GM12878 (cell line): ENCODE data around the gene SLC13A3. TPM values are rescaled to one million over a fixed set of nuclear protein-coding genes. Genes with fewer than 3 reads are reported as not detected.

Source experiments
- ATAC-seq: fragments of 200-7000 bp; cut with Tn5 transposase; 3 replicates; pipeline ENCODE4 v1.9.1; 2020; ENCODE audit warnings: mild to moderate bottlenecking, moderate library complexity
- BruUV-seq: library from RNA; stranded (reverse); fragments of 400-500 nt; replicated peaks from 2 replicates; lab custom pipeline; 2021; lab: Mats Ljungman, UMichigan
- CTCF ChIA-PET: fragments of 300-600 bp; sonication (Branson Sonifier 250); formaldehyde crosslinking; extraction: SDS; loops from one replicate; lab custom pipeline; 2021; ENCODE audit warnings: inconsistent platforms; lab: Yijun Ruan, JAX
- POLR2A ChIA-PET: fragments of 350-600 bp; formaldehyde crosslinking; extraction: SDS; loops from one replicate; lab custom pipeline; 2021; ENCODE audit warnings: inconsistent platforms; lab: Charles Lee
- RAD21 ChIA-PET: fragments of 300-600 bp; sonication (Branson Sonifier 250); formaldehyde crosslinking; loops from one replicate; lab custom pipeline; 2023; ENCODE audit warnings: antibody characterized with exemption; ENCODE audit not compliant: unreplicated experiment; lab: Charles Lee
- SMC1A ChIA-PET: fragments of 300-600 bp; sonication (Branson Sonifier 250); formaldehyde crosslinking; loops from one replicate; lab custom pipeline; 2023; ENCODE audit not compliant: unreplicated experiment, uncharacterized antibody; lab: Charles Lee
- DNase-seq: peaks from one replicate; pipeline ENCODE4 v3.0.0-alpha.2; 2011; ENCODE audit warnings: low read depth, low spot score
- FAIRE-seq: peaks from 3 replicates; lab custom pipeline; 2011; peaks lifted over from hg19 to GRCh38; lab: Jason Lieb, UNC
- H2AFZ ChIP-seq: 2 replicates; pipeline ENCODE4 v1.6.0; 2011; ENCODE audit warnings: low read depth, low read length, control low read depth; ENCODE audit not compliant: control insufficient read depth
- H3K27ac ChIP-seq: 2 replicates; pipeline ENCODE4 v1.5.1; 2011; ENCODE audit warnings: control low read depth; ENCODE audit not compliant: control insufficient read depth, insufficient read depth
- H3K27me3 ChIP-seq, 2 experiments: replicated peaks in 1 of 2; 2 replicates each; pipeline versions ENCODE4 v1.6.0 to v1.6.1; 2011; ENCODE audit warnings: low read length in 1 of 2; ENCODE audit not compliant: control insufficient read depth in 2 of 2, insufficient read depth in 2 of 2
- H3K36me3 ChIP-seq, 2 experiments: 2 replicates each; pipeline ENCODE4 v1.5.1; 2011; ENCODE audit warnings: low read length in 1 of 2; ENCODE audit not compliant: control insufficient read depth in 2 of 2, insufficient read depth in 2 of 2
- H3K4me1 ChIP-seq: 2 replicates; pipeline ENCODE4 v1.6.1; 2011; ENCODE audit warnings: mild to moderate bottlenecking, low read length, moderate library complexity, mixed read lengths; ENCODE audit not compliant: control insufficient read depth, insufficient read depth
- H3K4me2 ChIP-seq: 2 replicates; pipeline ENCODE4 v1.6.0; 2011; ENCODE audit warnings: control low read depth; ENCODE audit not compliant: control insufficient read depth, insufficient read depth
- H3K4me3 ChIP-seq: fragments of 200-600 bp; sonication (generic); 2 replicates; pipeline ENCODE4 v1.5.1; 2016
- H3K79me2 ChIP-seq: 2 replicates; pipeline ENCODE4 v1.6.0; 2011; ENCODE audit warnings: low read length; ENCODE audit not compliant: control insufficient read depth, insufficient read depth
- H3K9ac ChIP-seq: 2 replicates; pipeline ENCODE4 v1.8.0; 2011; ENCODE audit warnings: low read length, control low read depth, mixed read lengths; ENCODE audit not compliant: control insufficient read depth, insufficient read depth
- H3K9me3 ChIP-seq: replicated peaks from 3 replicates; pipeline ENCODE4 v1.5.1; 2011; ENCODE audit warnings: mild to moderate bottlenecking, low read length; ENCODE audit not compliant: control insufficient read depth, insufficient read depth
- H4K20me1 ChIP-seq: 2 replicates; pipeline ENCODE4 v1.6.0; 2011; ENCODE audit not compliant: control insufficient read depth, insufficient read depth
- BMI1 ChIP-seq: fragments of 450-650 bp; IDR thresholded peaks from 2 replicates; pipeline ENCODE4 v1.6.1; 2016; ENCODE audit warnings: mild to moderate bottlenecking, moderate library complexity, borderline replicate concordance
- CREM ChIP-seq: IDR thresholded peaks from 2 replicates; pipeline ENCODE4 v1.6.1; 2014; ENCODE audit warnings: antibody characterized with exemption, low read depth
- ELK1 ChIP-seq: IDR thresholded peaks from 2 replicates; pipeline ENCODE4 v1.6.1; 2012; ENCODE audit warnings: low read depth, low read length, improper control_type of control experiment
- FOS ChIP-seq: IDR thresholded peaks from 3 replicates; pipeline ENCODE4 v1.6.1; 2011; ENCODE audit warnings: borderline replicate concordance; ENCODE audit not compliant: insufficient read length; ENCODE audit errors: extremely low read depth
- GABPA ChIP-seq: IDR thresholded peaks from 2 replicates; pipeline ENCODE4 v1.6.1; 2014; ENCODE audit warnings: antibody characterized with exemption, low read depth, mild to moderate bottlenecking, inconsistent platforms
- IKZF1 ChIP-seq: fragments of 450-650 bp; conservative IDR thresholded peaks from 2 replicates; pipeline ENCODE4 v1.6.1; 2017; ENCODE audit warnings: antibody characterized with exemption, mild to moderate bottlenecking
- PAX5 ChIP-seq: IDR thresholded peaks from 2 replicates; pipeline ENCODE4 v1.6.1; 2011; ENCODE audit warnings: low read depth, low read length, borderline replicate concordance
- PAX8 ChIP-seq: fragments of 450-650 bp; IDR thresholded peaks from 2 replicates; pipeline ENCODE4 v1.6.1; 2017; ENCODE audit warnings: mild to moderate bottlenecking, moderate library complexity
- PKNOX1 ChIP-seq: fragments of 450-650 bp; IDR thresholded peaks from 2 replicates; pipeline ENCODE4 v1.6.1; 2016; ENCODE audit warnings: mild to moderate bottlenecking
- POU2F2 ChIP-seq: IDR thresholded peaks from 3 replicates; pipeline ENCODE4 v1.6.1; 2011; ENCODE audit warnings: low read depth, mild to moderate bottlenecking, low read length, borderline replicate concordance
- SMC3 ChIP-seq: IDR thresholded peaks from 2 replicates; pipeline ENCODE4 v1.6.1; 2011; ENCODE audit warnings: low read length, improper control_type of control experiment, borderline replicate concordance
- SREBF1 ChIP-seq: IDR thresholded peaks from 2 replicates; pipeline ENCODE4 v1.6.1; 2012; ENCODE audit warnings: mild to moderate bottlenecking, low read length
- TCF12 ChIP-seq: IDR thresholded peaks from 2 replicates; pipeline ENCODE4 v1.6.1; 2011; ENCODE audit warnings: low read depth, mild to moderate bottlenecking, low read length
- in situ Hi-C: fragments of 300-500 bp; cut with MboI; formaldehyde crosslinking; loops from 9 replicates; pipeline ENCODE4 v1.14.3; 2018; ENCODE audit warnings: mixed read lengths
- intact Hi-C: fragments of 100-400 bp; cut with micrococcal nuclease; formaldehyde crosslinking; loops from one replicate; pipeline ENCODE4 v1.14.2; 2022; ENCODE audit not compliant: unreplicated experiment
- polyA plus RNA-seq, 11 experiments: library from polyadenylated mRNA; depleted of rRNA in 4 of 11; unstranded in 6 of 11; stranded (reverse) in 5 of 11; fragments of >200 nt; fragmentation: Nextera tagmentation in 4 of 11; fragmentation: Illumina TruSeq in 1 of 11; extraction: Ambion mirVana in 4 of 11; extraction: Trizol in 1 of 11; gene quantifications; 1 replicate in 1 of 11; 2 replicates in 10 of 11; pipeline versions ENCODE4 v1.2.1 to v1.2.3, GENCODE V29; 2011 to 2016; ENCODE audit warnings: inconsistent platforms in 2 of 11, missing spikeins in 2 of 11, low read depth in 1 of 11
- total RNA-seq, 4 experiments: library from RNA; depleted of rRNA in 3 of 4; stranded (reverse); fragments of >200 nt in 3 of 4; fragmentation: Illumina TruSeq in 1 of 4; extraction: Trizol in 1 of 4; gene quantifications; 2 replicates each; pipeline versions ENCODE4 v1.2.1 to v1.2.3, GENCODE V29; 2013 to 2021
- TF ChIP-seq, protein P1 (sequence below), 3 experiments: IDR thresholded peaks in 2 of 3; conservative IDR thresholded peaks in 1 of 3; 2 replicates each; pipeline ENCODE4 v1.5.1; 2011; ENCODE audit warnings: low read depth in 3 of 3, low read length in 3 of 3, mild to moderate bottlenecking in 3 of 3, control low read depth in 2 of 3, moderate library complexity in 2 of 3, inconsistent platforms in 1 of 3, mixed read lengths in 1 of 3; ENCODE audit not compliant: control insufficient read depth in 2 of 3, insufficient read depth in 1 of 3; ENCODE audit errors: extremely low read depth in 1 of 3
- TF ChIP-seq, protein P2 (sequence below): fragments of 450-650 bp; IDR thresholded peaks from 2 replicates; pipeline ENCODE4 v1.6.1; 2017; ENCODE audit warnings: low read depth, mild to moderate bottlenecking, moderate library complexity
- TF ChIP-seq, protein P3 (sequence below): fragments of 450-650 bp; formaldehyde crosslinking; IDR thresholded peaks from 2 replicates; pipeline ENCODE4 v1.4.0; 2020; ENCODE audit warnings: mild to moderate bottlenecking, moderate library complexity

SLC13A3 gene
- total and polyA plus RNA-seq, 10 of the 15 experiments (the other 5 are each of a cell fraction or from before 2014, with no cell fraction given): 0.03 to 0.76 (median 0.07) TPM; not detected in 4

DNA sequence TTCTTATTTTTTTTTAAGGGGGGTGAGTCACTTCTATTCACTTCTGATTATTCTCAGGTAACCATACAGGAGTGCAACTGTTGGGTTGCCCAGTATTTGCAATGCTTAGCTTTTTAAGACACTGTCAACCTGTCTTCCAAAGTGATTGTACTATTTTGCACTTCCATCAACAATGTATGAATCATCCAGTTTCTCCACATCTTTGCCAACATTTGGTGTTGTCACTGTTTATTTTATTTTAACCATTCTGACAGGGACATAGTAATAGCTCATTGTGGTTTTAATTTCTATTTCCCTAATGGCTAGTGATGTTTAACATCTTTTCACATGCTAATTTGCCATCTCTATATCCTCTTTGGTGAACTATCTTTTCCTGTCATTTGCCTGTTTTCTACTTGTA, 1.4 kb upstream of the SLC13A3 start:
- POLR2A ChIA-PET: no interaction called here
- no peak for FAIRE-seq
- DNase-seq: no peak
- no peak overlapping the region for H3K27ac ChIP-seq
- H3K27me3 ChIP-seq: no peaks in the 10 kb centered on the region; a peak in 2 of 4 replicates
- H3K4me2 ChIP-seq: no peak overlapping the region
- CTCF ChIA-PET: interaction anchor here (1.2 kb wide), 1 partner anchor 30 kb away, joined by 3 read pairs; no protein-coding TSS in a partner anchor
- no peaks in the 10 kb centered on the region for H3K79me2 ChIP-seq
- H4K20me1 ChIP-seq: no peaks in the 10 kb centered on the region
- no peak for ATAC-seq
- H3K9ac ChIP-seq: no peak overlapping the region
- no peaks in the 10 kb centered on the region for H3K36me3 ChIP-seq
- SMC1A ChIA-PET: interaction anchor here (1.1 to 1.2 kb wide), 2 partner anchors 19 to 28 kb away, joined by 3 read pairs; no protein-coding TSS in a partner anchor
- in situ Hi-C loops (no loop called here), intact Hi-C loops (no loop called here)
- RAD21 ChIA-PET: interaction anchor here (0.8 kb wide), 1 partner anchor 71 kb away, joined by 3 read pairs; no protein-coding TSS in a partner anchor
- H2AFZ ChIP-seq: no peak overlapping the region
- no peaks in the 10 kb centered on the region for H3K4me1 ChIP-seq
- H3K9me3 ChIP-seq: no peaks in the 10 kb centered on the region
- BruUV-seq: no TSS peak
- no peak overlapping the region for H3K4me3 ChIP-seq
- no peak for TF ChIP-seq PAX8
- TF ChIP-seq, protein P1, sequence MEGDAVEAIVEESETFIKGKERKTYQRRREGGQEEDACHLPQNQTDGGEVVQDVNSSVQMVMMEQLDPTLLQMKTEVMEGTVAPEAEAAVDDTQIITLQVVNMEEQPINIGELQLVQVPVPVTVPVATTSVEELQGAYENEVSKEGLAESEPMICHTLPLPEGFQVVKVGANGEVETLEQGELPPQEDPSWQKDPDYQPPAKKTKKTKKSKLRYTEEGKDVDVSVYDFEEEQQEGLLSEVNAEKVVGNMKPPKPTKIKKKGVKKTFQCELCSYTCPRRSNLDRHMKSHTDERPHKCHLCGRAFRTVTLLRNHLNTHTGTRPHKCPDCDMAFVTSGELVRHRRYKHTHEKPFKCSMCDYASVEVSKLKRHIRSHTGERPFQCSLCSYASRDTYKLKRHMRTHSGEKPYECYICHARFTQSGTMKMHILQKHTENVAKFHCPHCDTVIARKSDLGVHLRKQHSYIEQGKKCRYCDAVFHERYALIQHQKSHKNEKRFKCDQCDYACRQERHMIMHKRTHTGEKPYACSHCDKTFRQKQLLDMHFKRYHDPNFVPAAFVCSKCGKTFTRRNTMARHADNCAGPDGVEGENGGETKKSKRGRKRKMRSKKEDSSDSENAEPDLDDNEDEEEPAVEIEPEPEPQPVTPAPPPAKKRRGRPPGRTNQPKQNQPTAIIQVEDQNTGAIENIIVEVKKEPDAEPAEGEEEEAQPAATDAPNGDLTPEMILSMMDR (IDR thresholded peaks at IDR 0.05 in 2 of 3, conservative IDR thresholded peaks at IDR 0.05 in 1 of 3; ENCODE audit: control insufficient read depth in 2 of 3, extremely low read depth in 1 of 3, insufficient read depth in 1 of 3, low read depth in 3 of 3, low read length in 3 of 3): no peak
- TF ChIP-seq, protein P2, sequence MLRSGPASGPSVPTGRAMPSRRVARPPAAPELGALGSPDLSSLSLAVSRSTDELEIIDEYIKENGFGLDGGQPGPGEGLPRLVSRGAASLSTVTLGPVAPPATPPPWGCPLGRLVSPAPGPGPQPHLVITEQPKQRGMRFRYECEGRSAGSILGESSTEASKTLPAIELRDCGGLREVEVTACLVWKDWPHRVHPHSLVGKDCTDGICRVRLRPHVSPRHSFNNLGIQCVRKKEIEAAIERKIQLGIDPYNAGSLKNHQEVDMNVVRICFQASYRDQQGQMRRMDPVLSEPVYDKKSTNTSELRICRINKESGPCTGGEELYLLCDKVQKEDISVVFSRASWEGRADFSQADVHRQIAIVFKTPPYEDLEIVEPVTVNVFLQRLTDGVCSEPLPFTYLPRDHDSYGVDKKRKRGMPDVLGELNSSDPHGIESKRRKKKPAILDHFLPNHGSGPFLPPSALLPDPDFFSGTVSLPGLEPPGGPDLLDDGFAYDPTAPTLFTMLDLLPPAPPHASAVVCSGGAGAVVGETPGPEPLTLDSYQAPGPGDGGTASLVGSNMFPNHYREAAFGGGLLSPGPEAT: no peak
- no peak for TF ChIP-seq FOS
- TF ChIP-seq PKNOX1: no peak
- TF ChIP-seq, protein P3, sequence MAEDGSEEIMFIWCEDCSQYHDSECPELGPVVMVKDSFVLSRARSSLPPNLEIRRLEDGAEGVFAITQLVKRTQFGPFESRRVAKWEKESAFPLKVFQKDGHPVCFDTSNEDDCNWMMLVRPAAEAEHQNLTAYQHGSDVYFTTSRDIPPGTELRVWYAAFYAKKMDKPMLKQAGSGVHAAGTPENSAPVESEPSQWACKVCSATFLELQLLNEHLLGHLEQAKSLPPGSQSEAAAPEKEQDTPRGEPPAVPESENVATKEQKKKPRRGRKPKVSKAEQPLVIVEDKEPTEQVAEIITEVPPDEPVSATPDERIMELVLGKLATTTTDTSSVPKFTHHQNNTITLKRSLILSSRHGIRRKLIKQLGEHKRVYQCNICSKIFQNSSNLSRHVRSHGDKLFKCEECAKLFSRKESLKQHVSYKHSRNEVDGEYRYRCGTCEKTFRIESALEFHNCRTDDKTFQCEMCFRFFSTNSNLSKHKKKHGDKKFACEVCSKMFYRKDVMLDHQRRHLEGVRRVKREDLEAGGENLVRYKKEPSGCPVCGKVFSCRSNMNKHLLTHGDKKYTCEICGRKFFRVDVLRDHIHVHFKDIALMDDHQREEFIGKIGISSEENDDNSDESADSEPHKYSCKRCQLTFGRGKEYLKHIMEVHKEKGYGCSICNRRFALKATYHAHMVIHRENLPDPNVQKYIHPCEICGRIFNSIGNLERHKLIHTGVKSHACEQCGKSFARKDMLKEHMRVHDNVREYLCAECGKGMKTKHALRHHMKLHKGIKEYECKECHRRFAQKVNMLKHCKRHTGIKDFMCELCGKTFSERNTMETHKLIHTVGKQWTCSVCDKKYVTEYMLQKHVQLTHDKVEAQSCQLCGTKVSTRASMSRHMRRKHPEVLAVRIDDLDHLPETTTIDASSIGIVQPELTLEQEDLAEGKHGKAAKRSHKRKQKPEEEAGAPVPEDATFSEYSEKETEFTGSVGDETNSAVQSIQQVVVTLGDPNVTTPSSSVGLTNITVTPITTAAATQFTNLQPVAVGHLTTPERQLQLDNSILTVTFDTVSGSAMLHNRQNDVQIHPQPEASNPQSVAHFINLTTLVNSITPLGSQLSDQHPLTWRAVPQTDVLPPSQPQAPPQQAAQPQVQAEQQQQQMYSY (CRISPR knock-in tag): no peak
- TF ChIP-seq POU2F2: no peak
- no peak for TF ChIP-seq BMI1
- no peak for TF ChIP-seq ELK1
- no peak for TF ChIP-seq GABPA
- TF ChIP-seq SMC3: no peak
- no peak for TF ChIP-seq TCF12
- TF ChIP-seq CREM: no peak
- no peak for TF ChIP-seq PAX5
- no peak for TF ChIP-seq IKZF1
- TF ChIP-seq SREBF1: no peak
